Keratinocyte (primary cell): ENCODE measurements around the gene SSB.

Experiments
- EZH2 ChIP-seq: IDR thresholded peaks from one replicate; pipeline ENCODE4 v1.6.1; 2012; ENCODE audit warnings: inconsistent platforms, mild to moderate bottlenecking, low read length, moderate library complexity
- TF ChIP-seq, protein P1 (sequence below), 3 experiments: IDR thresholded peaks in 1 of 3; conservative IDR thresholded peaks in 1 of 3; optimal IDR thresholded peaks in 1 of 3; 2 replicates in 2 of 3; 3 replicates in 1 of 3; pipeline versions ENCODE3 to v1.5.1; 2011; ENCODE audit warnings: low read length in 3 of 3, mild to moderate bottlenecking in 3 of 3, moderate library complexity in 2 of 3, control low read depth in 1 of 3, inconsistent platforms in 1 of 3; ENCODE audit not compliant: insufficient read depth in 2 of 3; ENCODE audit errors: extremely low read depth in 1 of 3

GRCh38 chr2:169795181-169795580 is 3.5 kb upstream of the SSB start:
- TF ChIP-seq, protein P1, sequence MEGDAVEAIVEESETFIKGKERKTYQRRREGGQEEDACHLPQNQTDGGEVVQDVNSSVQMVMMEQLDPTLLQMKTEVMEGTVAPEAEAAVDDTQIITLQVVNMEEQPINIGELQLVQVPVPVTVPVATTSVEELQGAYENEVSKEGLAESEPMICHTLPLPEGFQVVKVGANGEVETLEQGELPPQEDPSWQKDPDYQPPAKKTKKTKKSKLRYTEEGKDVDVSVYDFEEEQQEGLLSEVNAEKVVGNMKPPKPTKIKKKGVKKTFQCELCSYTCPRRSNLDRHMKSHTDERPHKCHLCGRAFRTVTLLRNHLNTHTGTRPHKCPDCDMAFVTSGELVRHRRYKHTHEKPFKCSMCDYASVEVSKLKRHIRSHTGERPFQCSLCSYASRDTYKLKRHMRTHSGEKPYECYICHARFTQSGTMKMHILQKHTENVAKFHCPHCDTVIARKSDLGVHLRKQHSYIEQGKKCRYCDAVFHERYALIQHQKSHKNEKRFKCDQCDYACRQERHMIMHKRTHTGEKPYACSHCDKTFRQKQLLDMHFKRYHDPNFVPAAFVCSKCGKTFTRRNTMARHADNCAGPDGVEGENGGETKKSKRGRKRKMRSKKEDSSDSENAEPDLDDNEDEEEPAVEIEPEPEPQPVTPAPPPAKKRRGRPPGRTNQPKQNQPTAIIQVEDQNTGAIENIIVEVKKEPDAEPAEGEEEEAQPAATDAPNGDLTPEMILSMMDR (optimal IDR thresholded peaks at IDR 0.05 in 1 of 3, IDR thresholded peaks at IDR 0.05 in 1 of 3, conservative IDR thresholded peaks at IDR 0.05 in 1 of 3; ENCODE audit: extremely low read depth in 1 of 3, insufficient read depth in 2 of 3, low read length in 3 of 3), result no peak
- TF ChIP-seq EZH2, result no peak
